Choroid plexus epithelial cell (primary cell): ENCODE measurements around the gene WNK1.
A peak's percentile ranks its signal among the peaks of the same experiment; 100 is the strongest.
"Not testable (repeated sequence)": the region's sequence is repeated elsewhere in the genome, so short reads cannot be mapped to it uniquely, and the experiment has no call there.

ENCODE experiments used
- DNase-seq: peaks from one replicate; pipeline ENCODE4 v3.0.0-alpha.2; 2010; ENCODE audit warnings: low read depth
- H3K4me3 ChIP-seq: 2 replicates; pipeline ENCODE4 v1.5.1; 2011; ENCODE audit warnings: low read depth, mild to moderate bottlenecking, control low read depth, low read length, moderate library complexity
- TF ChIP-seq, protein P1 (sequence below): conservative IDR thresholded peaks from 2 replicates; pipeline ENCODE4 v1.5.1; 2011; ENCODE audit warnings: low read depth, mild to moderate bottlenecking, control low read depth, inconsistent platforms, low read length, moderate library complexity

Gene WNK1

DNA sequence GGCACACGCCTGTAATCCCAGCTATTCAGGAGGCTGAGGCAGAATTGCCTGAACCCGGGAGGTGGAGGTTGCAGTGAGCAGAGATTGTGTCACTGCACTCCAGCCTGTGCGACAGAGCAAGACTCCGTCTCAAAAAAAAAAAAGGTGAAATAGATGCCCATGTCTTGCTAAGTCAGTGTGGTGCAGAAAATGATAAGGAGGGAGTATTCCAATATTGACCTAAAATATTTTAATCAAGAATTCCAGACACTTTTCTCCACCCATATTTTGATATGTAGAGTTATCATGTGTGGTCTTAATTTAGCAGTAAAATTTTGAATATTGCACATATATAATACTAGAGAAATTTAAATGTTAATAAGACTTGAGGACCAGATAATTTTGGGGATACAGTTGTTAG, 57.7 kb downstream of the WNK1 start:
- H3K4me3 ChIP-seq = no peak overlapping the region
- DNase-seq = no peak
- TF ChIP-seq, protein P1, sequence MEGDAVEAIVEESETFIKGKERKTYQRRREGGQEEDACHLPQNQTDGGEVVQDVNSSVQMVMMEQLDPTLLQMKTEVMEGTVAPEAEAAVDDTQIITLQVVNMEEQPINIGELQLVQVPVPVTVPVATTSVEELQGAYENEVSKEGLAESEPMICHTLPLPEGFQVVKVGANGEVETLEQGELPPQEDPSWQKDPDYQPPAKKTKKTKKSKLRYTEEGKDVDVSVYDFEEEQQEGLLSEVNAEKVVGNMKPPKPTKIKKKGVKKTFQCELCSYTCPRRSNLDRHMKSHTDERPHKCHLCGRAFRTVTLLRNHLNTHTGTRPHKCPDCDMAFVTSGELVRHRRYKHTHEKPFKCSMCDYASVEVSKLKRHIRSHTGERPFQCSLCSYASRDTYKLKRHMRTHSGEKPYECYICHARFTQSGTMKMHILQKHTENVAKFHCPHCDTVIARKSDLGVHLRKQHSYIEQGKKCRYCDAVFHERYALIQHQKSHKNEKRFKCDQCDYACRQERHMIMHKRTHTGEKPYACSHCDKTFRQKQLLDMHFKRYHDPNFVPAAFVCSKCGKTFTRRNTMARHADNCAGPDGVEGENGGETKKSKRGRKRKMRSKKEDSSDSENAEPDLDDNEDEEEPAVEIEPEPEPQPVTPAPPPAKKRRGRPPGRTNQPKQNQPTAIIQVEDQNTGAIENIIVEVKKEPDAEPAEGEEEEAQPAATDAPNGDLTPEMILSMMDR = no peak

DNA sequence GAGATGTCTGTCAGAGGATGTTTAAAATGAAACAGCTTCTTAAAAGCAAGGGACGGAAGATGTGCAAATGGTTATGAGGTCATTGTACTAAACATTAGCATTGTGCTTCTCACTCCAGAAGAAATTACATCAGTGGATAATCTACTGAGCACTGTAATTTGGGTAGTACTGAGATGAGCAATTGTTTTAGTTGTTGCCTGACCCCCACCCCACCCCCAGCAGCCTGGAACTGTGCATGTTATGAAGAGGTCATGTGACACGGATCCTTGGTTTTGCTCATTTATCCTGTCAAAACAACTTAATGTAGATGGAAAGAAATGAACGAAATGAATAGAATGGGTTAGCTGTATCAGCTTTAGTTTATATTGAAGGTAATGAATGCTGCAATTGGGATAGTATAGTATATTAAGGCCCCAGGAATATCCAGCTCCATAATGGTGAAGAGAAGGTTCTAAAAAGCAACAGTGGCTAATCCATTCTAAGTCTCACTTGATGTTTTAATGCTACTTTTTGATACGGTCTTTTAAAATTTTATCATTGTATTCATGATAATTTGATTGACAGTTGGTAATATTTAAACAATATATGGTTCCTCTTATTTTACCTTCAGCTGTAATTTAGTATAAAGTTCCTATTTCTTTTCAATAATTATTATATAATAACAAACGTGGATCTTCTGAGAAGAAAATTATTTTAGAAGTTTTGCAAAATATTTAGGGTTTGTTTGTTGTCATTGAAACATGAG, 58.5 kb downstream of the WNK1 start:
- TF ChIP-seq, protein P1 = no peak
- no peak for DNase-seq

DNA sequence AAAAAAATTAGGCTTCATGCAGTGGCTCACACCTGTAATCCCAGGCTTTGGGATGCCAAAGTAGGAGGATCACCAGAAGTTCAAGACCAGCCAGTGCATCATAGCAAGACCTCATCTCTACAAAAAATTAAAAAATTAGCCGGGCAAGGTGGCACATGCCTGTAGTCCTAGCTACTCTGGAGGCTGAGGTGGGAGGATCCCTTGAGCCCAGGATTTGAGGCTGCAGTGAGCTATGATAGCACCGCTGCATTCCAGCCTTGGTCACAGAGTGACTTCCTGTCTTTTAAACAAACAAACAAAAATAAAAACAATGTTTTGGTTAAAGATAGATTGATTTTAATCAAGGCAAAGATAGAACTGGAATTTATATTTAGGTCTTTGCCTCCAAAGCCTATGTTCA, 60.6 kb downstream of the WNK1 start:
- no peak overlapping the region for H3K4me3 ChIP-seq
- TF ChIP-seq, protein P1 = no peak
- no peak for DNase-seq

More for the DNA sequence above, 58.5 kb downstream of the WNK1 start:
- no peak overlapping the region for H3K4me3 ChIP-seq

DNA sequence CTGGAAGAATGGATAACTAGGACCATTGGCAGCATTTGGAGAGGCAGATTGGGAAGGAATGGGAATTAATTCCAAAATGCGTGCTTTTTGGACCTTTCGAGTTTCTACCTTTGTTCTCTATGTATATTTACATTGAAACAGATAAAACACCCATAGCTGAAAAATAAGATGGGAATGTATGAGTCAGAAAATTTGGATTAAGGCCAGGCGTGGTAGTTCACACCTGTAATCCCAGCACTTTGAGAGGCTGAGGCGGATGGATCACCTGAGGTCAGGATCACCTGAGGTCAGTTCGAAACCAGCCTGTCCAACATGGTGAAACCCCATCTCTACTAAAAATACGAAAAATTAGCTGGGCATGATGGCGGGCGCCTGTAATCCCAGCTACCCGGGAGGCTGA, 65.1 kb downstream of the WNK1 start:
- not testable (repeated sequence) for DNase-seq, H3K4me3 ChIP-seq

DNA sequence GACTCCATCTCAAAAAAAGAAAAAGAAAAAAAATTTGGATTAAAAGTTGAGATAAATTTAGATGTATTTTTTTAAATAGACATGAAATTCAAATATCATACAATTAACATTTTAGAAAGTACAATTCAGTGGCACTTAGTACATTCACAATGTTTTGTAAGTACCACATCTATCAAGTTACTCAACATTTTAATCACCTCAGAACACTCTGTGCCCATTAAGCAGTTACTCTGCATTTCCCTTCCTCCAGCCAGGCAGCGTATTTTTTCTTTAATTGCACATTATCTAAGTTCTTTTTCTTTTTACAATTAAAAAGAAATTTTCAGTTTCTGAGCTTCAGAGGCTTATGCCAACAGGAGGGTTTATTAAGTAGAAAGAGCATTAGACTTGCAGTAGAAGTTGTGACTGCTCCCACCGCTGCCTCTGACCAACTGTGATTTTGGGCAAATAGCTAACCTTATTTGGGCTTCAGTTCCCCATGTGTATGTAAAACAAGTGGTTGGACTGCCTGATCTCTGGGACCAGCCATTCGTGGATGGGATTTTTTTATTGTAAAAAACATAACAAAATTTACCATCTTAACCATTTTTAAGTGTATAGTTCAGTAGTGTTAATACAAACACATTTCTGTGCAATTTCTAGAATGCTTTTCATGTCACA, 65.7 kb downstream of the WNK1 start:
- DNase-seq = no peak
- no peak overlapping the region for H3K4me3 ChIP-seq
- TF ChIP-seq, protein P1 = peak; percentile 0

DNA sequence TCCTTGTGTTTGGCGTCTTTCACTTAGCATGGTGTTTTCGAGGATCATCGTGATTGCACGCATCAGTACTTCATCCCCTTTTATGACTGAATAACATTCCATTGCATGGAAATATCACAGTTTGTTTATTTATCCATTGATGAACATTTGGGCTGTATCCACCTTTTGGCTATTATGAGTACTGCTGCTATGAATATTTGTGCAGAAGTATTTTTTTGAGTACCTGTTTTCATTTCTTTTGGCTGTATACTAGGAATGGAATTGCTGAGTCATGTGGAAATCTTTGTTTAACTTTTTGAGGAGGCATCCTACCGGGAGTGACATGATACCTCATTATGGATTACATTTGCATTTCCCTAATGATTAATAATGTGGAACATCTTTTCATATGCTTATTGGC, 66.4 kb downstream of the WNK1 start:
- peak; percentile 39 for DNase-seq
- H3K4me3 ChIP-seq = no peak overlapping the region
- TF ChIP-seq, protein P1 = peak; percentile 30

DNA sequence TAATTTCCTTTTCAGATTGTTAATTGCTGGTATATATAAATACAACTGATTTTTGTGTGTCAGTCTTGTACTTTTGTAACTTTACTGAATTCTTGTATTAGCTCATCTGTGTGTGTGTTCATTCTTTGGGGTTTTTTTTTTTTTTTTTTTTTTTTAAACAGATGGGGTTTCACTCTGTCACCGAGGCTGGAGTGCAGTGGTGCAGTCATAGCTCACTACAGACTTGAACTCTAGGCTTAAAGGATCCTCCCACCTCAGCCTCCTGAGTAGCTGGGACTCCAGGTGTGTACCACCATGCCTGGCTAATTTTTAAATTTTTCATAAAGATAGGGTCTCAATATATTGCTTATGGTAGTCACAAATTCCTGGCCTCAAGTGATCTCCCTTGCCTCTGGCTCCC, 68.0 kb downstream of the WNK1 start:
- TF ChIP-seq, protein P1 = no peak
- DNase-seq = no peak
- H3K4me3 ChIP-seq = no peak overlapping the region
